Activated gamma-delta T cell treated with Interleukin-2 at 50 U/mL for 16 hours (primary cell): ENCODE results near the gene NPR1.
"Not testable (repeated sequence)": the region's sequence is repeated elsewhere in the genome, so short reads cannot be mapped to it uniquely, and the experiment has no call there.

Experiments
- DNase-seq: peaks from one replicate; pipeline ENCODE4 v3.0.0-alpha.2; 2020

NPR1 gene

GRCh38 chr1:153678519-153679336 is at the start of gene NPR1:
NPR1 (plus strand) TSS chr1:153678688; CDS start chr1:153679109, 421 bp downstream.
- DNase-seq = no peak

GRCh38 chr1:153629343-153629665 is 49.2 kb upstream of the NPR1 start:
- no peak for DNase-seq

- no peak for DNase-seq
These were observed 48.5 kb upstream of the NPR1 start for GRCh38 chr1:153629971-153630370.

- DNase-seq = no peak
These were observed 48.1 kb upstream of the NPR1 start for GRCh38 chr1:153630384-153630783.

GRCh38 chr1:153631047-153632022 is 47.2 kb upstream of the NPR1 start:
- DNase-seq = no peak

GRCh38 chr1:153633161-153633753 is 45.2 kb upstream of the NPR1 start:
- DNase-seq = no peak

- peak; percentile 94 for DNase-seq
These were observed 44.5 kb upstream of the NPR1 start, which contains the start of gene CHTOP for GRCh38 chr1:153633754-153634665. CHTOP (plus strand) TSS chr1:153634066; CDS start chr1:153636589, 2,523 bp downstream.

- no peak for DNase-seq
These were observed 42.6 kb upstream of the NPR1 start for GRCh38 chr1:153635872-153636271.

GRCh38 chr1:153636312-153636711 is 42.2 kb upstream of the NPR1 start:
- no peak for DNase-seq

GRCh38 chr1:153638261-153638660 is 40.2 kb upstream of the NPR1 start:
- DNase-seq = no peak

- DNase-seq = no peak
These were observed 39.2 kb upstream of the NPR1 start for GRCh38 chr1:153639280-153639679.

- not testable (repeated sequence) for DNase-seq
These were observed 38.3 kb upstream of the NPR1 start for GRCh38 chr1:153640213-153640612.

- no peak for DNase-seq
These were observed 37.6 kb upstream of the NPR1 start for GRCh38 chr1:153640861-153641260.

- no peak for DNase-seq
These were observed 36.3 kb upstream of the NPR1 start for GRCh38 chr1:153642161-153642560.

GRCh38 chr1:153643100-153643499 is 35.4 kb upstream of the NPR1 start:
- DNase-seq = no peak

- no peak for DNase-seq
These were observed 34.7 kb upstream of the NPR1 start for GRCh38 chr1:153643816-153644215.

GRCh38 chr1:153646672-153647345 is 31.7 kb upstream of the NPR1 start:
- no peak for DNase-seq

GRCh38 chr1:153647346-153647714 is 31.2 kb upstream of the NPR1 start:
- no peak for DNase-seq

GRCh38 chr1:153648000-153648643 is 30.4 kb upstream of the NPR1 start:
- no peak for DNase-seq

GRCh38 chr1:153649137-153649862 is 29.2 kb upstream of the NPR1 start:
- peak; percentile 37 for DNase-seq
